GM18870 (cell line): ENCODE results near the gene MAP2K4.

Experiments
- ATAC-seq: cut with Tn5 transposase; IDR thresholded peaks from one replicate; pipeline ENCODE4 v1.9.1; 2021; ENCODE audit warnings: moderate library complexity; ENCODE audit not compliant: unreplicated experiment

MAP2K4 gene

DNA sequence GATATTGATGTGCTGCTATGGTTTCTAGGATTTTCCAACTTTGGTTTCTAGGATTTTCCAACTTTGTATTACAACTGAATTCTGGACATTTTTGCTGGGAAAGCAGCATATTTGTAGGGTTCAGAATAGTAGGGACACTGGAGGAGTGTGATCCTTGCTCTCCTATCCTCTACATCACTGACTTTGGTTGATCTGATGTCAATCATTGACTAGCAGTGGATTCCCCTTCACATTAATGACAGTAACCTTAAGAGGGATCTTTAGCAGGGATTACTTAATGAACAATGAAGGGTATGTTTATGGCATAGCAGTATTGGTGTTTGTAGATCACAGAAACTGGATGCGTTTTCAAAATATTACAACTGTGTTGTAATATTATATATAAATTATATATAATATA, 67.4 kb downstream of the MAP2K4 start:
- ATAC-seq: no peak

DNA sequence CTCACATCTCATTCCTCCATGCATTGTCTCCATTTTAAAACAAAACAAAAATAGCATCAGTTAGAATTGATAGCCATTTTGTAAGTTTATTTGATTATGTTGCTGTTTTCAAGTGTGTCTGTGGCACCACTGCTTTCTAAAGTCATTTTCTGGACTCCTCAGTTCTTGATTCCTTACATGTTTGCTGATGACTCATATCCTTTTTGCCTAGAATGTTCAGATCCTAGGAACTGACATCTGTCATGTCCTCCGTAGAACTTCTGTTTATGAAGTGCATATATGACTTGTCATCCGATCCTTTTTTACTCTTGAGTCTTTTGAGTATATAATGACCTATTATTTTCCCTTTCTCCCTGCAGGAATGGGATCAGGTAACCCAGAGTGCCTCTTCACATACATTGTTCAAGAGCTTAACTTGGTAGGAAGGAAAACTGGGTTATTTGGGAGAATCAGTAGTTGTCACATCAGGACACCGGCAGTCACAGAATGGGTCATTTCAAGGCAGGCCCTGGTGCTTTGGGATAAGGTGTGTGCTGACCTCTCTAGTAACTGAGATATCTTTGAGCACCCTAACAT, 69.2 kb downstream of the MAP2K4 start:
- no peak for ATAC-seq

DNA sequence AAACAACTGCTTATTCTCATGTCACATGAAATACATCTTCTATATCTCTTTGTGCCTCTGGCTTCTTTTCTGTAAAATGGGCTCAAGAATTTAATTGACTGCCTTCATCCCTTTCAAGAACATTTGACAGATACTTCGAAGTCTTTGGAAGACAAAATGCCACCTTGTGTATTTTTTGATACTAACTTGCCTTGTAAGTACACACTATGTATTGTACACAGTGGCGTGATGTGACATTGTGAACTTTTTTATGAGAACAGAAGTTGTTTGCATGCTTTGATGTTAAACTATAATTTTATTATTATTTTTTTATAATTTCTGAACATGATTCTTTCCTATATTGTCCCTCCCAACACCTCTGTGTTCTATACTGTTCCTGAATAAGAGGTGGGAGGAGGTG, 73.7 kb downstream of the MAP2K4 start:
- ATAC-seq: no peak

DNA sequence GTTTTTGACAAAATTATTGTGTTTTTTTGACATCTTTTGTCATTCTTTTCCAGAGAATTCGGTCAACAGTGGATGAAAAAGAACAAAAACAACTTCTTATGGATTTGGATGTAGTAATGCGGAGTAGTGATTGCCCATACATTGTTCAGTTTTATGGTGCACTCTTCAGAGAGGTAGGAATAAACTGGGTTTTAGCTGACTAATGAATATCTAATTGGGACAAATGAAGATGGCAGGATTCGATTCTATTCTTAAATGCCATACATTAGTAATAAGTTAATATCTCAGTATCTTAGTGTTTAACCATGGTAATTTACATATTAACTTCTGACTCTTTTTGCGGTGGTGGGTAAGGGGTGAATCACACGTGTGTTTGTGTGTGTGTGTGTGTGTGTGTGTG, 74.8 kb downstream of the MAP2K4 start:
- ATAC-seq: no peak

DNA sequence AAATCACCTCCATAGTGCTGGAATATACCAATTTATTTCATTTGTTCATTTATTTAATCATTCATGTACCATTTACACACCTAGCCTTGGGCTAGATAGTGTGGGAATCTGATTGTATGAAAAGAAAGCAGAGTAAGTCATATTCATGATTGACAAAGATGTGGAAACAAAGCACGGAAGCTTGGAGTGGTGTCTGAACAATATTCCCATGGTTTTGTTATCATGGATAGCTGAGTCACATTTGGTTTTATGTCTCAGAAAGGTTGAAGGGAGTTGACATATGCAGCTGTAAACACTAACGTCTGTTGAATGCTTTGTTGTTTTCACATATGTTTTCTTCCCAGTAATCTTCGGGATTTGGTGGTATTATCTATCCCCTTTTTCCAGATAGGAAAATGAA, 76.6 kb downstream of the MAP2K4 start:
- ATAC-seq: no peak

DNA sequence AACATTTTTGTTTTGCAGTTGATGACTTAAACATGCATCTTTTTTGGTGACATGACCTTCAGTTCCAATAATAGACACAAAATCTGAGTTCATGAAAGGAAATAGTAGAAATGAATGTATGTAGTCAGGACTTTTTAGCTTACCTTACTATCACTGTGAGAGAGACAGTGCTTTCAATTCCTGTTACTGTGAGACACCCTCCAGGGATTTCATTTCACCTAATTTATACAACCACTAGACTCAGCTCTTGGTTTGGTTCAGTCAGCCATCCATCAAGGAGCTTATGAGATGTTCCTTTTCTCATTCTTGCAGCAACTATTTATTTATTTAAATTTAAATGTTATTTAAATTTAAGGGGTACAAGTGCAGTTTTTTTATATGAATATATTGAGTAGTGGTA, 77.9 kb downstream of the MAP2K4 start:
- peak; percentile 96 for ATAC-seq

DNA sequence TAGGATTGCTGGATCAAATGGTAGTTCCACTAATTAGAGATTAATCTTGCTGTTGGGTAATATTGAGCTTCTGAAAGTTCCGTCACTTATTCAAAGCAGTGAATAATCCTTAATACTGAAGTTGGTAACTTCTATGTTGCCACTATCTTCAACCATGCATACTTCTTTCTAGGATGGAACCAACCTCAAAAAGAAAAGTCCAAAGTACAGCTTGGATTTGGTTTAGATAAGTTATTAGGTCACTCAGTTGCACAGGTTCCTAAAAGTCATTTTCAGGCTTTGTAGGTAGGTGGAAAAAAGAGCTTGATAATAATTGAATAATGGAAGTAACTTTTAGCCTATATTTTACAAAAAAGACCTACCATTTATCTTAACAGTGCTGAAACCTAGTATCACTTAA, 78.7 kb downstream of the MAP2K4 start:
- ATAC-seq: no peak

DNA sequence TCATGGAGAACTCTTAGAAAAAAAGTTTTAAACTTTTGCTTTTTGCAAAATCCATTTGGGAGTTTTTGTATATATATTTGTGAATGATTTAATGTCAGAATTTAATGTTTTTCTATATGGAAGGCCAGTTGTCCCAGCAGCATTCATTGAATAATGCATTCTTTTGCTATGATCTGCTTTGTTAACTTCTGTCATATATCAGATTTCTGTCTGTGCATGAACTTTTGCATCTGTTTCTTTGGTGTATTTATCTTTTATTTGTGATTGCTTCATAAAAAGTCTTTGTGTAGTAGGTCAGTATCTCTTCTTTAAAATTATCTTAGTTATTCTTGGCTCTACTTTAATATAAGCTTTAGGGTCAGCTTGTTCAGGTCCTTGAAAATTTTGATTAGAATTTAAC, 84.2 kb downstream of the MAP2K4 start:
- no peak for ATAC-seq

DNA sequence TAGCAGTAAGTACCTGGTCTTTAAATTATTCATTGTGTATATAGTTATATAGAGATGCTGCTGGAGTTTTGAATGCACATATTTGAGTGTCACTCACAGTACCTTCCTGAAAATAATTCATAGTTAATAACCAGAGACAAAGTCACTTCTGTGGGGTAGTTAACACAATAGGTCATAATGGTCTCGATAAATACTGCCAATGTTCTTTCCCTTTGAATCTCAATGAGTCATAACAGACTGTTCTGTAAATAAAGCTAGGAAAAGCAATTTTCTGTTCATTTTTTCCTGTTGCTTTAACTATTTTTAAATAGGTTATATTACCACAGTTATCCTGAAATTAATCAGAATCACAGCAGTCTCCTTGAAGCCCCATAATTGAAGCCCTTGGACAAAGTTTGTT, 87.2 kb downstream of the MAP2K4 start:
- ATAC-seq: no peak

DNA sequence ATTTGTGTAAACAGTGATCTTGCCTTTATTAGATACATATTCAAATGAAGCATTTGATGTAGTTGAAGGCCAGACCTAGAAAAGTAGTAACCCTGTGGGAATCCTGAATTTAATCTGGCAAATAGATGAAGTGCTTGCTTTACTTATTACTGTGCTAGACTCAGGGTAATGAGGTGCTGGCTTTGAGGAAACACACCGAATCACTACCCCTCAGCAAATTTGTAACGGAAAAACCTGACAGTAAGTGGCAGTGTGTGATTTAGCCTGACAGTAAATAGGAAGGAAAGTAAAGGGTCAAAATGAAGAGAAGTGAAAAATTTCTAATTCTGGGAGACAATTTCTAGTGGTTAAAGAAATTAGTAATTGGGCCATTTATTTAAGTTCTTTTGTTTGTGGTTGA, 90.2 kb downstream of the MAP2K4 start:
- no peak for ATAC-seq

DNA sequence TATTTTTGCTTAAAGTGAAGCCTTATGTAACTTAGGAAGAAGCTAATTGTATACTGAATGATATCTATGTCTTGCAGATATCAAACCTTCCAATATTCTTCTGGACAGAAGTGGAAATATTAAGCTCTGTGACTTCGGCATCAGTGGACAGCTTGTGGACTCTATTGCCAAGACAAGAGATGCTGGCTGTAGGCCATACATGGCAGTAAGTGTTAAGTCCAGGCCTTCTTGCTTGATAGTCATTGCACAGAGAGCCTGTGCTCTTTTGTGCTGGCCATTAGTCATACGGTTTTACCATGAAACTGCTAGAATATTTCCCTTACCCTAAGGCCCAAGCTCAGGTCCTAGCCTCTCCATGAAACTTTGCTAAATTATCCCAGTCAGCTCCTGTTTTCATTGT, 92.5 kb downstream of the MAP2K4 start:
- ATAC-seq: no peak

DNA sequence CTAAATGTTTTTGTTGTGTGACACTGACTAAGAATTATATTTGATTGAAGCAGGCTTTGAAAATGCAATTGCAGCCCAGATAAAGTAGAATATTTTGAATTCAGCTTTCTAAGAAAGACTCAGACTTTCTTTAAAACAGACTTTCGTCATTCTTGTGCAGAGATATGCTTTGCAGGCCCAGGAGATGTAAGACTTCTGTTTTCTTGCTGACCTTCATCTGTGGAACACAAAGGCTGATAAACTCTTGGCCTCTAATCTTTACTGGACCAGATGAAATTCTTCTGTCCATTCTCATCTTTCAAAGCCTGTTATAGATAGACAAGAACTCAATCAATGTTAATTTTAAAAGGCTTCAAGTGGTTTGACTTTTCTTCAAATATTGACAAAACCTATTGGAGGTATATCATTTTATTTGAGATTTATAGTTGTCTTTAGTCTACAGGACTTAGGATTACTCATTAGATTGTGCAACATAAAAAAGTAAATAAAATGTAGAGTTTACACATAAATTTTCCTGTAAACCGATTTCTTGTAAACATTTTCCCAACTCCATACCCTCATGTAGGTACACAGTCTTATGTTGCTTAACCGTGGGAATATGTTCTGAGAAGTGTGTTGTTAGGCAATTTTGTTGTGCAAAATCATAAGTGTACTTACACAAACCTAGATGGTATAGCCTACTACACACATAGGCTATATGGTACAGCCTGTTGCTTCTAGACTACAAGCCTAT, 94.2 kb downstream of the MAP2K4 start:
- ATAC-seq: no peak

DNA sequence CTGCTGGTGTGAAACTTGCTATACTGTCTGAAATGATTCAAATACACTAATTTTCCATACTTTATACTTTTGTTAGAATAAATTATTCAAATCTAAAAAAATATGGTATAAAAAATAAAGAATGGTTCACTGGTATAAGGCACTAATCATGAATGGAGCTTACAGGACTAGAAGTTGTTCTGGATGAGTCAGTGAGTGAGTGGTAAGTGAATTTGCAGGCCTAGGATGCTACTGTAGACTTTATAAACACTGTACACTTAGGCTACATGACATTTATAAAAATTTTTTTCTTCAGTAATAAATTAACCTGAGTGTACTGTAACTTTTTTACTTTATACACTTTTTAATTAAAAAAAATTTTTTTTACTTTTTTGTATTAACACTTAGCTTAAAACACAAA, 95.5 kb downstream of the MAP2K4 start:
- ATAC-seq: no peak

DNA sequence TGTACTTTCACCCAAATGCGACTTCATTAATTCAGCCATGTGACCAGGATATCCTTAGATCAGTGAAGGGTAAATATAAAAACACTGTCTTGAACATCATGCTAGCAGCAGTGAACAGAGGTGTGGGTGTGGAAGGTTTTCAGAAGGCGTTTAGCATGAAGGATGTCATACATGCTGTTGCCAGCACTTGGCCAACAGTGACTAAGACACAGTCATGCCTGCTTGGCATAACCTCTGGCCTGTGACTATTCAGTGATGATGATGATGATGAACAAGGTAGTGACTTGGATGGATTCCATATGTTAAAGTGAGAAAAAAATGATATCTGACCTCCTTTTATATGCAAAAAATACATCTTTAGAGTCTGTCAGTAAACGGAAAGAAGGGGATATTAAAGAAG, 97.9 kb downstream of the MAP2K4 start:
- ATAC-seq: no peak

DNA sequence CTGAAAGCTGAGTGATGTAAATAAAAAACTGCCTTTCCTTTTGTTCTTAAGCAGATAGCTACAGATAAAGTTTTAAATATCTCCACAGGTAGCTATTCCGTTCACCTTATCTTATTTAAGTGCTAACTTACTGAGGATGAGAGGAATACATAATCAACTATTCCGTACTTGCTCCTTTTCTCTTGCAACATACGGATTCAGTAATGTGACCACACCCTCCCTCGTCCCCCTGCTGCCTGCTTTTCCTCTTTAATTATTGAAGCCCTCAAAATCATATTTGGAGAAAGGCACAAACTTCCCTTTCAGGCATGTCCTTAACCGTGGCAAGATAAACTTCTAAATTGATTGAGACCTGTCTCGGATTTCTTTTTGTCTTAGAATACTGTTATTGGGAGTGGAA, 101.4 kb downstream of the MAP2K4 start:
- ATAC-seq: no peak

DNA sequence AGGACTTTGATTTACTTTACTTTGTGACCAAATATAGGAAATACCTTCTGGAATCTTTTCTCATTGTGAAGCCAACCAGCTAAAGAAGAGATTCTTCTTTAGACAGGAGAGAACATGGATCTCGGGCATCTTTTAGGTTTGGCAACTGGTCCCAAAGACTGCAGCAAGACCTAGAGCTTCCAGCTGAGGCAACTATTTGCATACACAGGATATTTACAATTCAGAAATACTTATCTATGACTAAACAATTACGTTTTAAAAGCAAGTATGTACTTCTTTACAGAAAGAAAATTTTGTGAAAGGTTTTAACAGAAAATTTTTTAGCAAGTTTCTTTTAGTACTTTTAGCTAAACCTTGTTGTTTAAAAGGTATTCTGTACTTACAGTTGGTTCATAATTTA, 106.5 kb downstream of the MAP2K4 start:
- no peak for ATAC-seq

DNA sequence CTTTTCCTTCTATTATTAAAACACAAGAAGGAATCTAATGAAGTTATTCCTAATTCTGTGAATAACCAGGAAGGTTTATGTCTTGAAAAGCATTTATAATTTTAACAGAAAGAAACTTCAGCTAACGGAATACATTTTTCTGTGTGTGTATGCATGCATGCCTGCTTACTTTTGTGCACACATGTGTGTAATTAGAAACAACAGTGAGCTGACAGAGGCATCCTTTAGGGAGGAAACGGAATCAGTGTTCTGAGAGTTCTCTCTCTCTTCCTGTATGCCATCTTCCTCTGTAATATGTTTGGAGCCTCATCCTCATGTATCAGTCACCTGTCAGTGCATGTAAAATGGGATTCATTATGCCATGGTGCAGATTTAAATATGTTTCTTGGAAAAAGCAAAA, 107.0 kb downstream of the MAP2K4 start:
- no peak for ATAC-seq

DNA sequence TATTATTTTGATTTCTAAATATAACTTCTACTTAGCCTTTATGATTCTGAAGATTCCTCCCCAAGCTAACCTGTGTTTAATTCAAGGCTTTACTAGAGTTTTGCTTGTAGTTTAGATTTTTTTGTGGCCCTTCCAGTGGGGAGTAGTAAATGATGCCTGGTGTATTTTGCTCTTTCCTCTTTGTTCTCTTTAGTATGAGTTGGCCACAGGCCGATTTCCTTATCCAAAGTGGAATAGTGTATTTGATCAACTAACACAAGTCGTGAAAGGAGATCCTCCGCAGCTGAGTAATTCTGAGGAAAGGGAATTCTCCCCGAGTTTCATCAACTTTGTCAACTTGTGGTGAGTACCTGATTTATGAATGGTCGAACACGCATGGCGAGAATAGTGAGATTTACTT, 108.3 kb downstream of the MAP2K4 start:
- ATAC-seq: no peak

DNA sequence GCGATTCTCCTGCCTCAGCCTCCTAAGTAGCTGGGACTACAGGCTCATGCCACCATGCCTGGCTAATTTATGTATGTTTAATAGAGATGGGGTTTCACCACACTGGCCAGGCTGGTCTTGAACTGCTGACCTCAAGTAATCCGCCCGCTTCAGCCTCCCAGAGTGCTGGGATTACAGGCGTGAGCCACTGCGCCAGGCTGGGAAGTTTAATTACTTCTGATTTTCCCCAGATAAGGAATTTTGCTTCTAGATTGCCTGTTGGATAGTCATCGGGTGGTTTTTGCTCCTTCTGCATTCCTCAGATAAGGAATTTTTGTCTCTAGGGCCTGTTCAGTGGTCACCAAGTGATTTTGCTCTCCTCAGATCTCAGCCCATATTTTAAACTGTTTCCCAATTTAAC, 112.5 kb downstream of the MAP2K4 start:
- ATAC-seq: no peak

DNA sequence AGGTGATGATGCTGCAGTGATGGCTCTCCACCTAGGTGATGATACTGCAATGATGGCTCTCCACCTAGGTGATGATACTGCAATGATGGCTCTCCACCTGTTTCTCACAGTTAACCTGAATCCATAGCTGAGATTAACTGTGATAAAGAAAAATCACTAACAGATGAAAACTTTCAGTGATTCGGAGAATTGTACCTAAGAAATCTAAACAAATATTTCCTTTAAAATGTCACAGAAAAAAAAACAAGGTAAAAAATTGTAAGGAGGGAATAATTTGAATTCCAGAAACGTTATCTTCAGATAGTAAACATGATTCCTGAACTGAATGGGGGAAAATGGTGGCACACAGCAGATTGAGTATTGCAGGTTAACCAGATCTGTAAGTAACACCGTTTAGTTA, 113.4 kb downstream of the MAP2K4 start:
- no peak for ATAC-seq

DNA sequence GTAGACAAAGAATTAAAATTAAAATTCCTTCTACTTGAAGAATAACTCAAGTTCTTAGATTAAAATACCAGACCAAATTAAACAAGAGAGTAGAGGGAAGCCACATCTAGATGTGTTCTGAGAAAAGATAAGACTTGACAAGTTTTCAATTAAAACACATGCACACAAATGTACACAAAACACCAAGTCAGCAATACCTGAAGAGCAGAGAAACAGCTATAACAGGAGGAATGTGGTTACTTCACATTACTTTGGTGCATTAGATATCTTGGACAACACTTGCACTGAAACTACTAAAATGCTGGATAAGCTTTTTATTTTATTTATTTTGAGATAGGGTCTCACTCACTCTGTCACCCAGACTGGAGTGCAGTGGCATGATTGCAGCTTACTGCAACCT, 113.9 kb downstream of the MAP2K4 start:
- no peak for ATAC-seq

DNA sequence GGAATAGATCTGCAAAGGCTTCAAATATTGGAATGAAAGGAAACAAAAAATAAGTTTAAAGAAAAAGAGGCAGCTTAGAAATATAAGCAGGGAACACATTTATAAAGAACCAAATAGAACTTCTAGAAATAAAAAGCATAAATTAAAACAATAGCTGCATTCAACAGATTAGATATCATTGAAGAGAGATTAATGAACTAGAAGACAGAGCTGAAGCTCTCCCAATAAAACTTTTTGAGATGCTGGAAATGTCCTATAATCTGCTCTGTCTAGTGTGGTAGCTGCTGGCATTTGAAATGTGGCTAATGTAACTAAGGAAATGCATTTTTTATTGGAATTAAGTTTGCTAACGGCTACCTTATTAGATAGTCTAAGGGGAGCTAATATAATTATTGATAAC, 115.6 kb downstream of the MAP2K4 start:
- ATAC-seq: no peak

DNA sequence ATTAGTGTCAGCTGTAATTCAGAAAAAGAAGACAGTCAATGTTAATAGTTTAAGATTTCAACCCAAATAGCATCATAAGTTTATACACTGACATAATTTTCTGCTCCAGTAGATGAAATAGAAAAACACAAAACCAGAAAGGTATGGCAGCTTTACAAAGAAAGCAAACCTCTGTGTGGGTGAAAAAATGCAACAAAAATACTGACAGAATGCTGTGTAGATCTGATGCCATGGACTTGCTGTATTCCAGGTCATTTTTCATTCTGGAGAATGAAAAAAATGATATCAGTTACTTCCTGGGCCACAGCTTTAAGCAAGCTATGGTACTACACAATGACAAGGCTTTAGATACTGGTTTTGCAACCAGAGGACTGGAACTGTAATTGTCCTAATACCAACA, 116.0 kb downstream of the MAP2K4 start:
- no peak for ATAC-seq
